NCI-H2196 treated with DMSO at 0.1 percent for 48 hours (cell line): ENCODE results near the gene TMEM158.
A peak's percentile ranks its signal among the peaks of the same experiment; 100 is the strongest.

ENCODE experiments used
- DNase-seq: peaks from one replicate; lab custom pipeline; 2025; ENCODE audit not compliant: unreplicated experiment; lab: John Stamatoyannopoulos, UW

The TMEM158 gene

DNA sequence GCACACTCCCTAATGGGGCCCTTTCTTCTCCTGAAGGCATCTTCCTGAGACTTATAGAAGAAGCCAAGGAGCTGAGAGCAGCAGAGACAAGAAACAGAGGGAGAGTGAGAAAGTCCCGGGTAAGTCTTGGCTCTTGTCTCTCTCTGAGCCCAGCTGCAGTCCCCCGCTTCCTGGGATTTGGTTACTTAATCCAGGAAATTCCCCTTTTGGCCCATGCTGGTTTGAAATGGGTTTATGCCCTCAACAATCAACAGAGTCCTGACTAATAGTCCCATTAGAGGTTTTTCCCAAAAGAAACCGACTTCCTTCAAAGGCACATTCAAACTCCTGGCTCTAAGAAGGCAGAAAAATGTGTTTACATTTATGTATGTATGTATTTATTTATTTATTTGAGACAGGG is 22.0 kb downstream of the TMEM158 start:
- no peak for DNase-seq

DNA sequence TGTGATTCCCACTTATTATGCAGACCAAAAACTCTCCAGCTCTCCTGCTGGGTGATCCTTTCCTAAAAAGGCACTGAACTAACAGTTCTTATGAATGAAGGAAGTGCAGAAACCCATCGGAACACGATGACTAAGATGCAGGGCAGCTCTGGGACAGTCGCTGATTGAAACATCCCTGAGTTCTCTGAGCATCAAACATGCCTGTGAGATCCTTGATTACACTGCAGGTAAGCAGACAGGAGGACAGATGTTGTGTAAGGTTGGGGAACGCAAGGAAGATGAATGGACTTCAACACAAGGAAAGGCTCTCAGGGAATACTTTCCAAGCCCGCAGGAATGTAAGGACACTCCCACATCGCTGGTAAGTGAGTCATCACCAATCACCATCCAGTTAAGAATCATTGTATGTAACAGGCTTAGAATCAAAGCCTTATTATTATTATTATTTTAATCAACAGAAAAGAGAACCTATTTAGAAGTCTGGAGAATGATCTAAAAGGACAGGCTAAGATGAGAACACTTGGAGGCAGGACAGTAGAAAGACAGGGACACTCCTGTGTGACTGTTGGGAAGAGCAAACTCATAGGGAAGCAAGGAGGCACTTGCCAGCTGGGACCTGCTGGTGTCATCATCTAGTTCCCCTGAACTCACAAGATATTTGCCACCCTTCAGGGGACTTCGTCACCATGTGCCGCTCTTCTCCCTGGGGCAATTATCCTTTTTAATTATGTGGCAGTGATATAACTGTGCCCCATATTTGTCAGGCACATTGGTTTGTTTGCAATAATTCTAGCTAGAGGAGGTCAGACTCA is 26.0 kb downstream of the TMEM158 start:
- DNase-seq: no peak

DNA sequence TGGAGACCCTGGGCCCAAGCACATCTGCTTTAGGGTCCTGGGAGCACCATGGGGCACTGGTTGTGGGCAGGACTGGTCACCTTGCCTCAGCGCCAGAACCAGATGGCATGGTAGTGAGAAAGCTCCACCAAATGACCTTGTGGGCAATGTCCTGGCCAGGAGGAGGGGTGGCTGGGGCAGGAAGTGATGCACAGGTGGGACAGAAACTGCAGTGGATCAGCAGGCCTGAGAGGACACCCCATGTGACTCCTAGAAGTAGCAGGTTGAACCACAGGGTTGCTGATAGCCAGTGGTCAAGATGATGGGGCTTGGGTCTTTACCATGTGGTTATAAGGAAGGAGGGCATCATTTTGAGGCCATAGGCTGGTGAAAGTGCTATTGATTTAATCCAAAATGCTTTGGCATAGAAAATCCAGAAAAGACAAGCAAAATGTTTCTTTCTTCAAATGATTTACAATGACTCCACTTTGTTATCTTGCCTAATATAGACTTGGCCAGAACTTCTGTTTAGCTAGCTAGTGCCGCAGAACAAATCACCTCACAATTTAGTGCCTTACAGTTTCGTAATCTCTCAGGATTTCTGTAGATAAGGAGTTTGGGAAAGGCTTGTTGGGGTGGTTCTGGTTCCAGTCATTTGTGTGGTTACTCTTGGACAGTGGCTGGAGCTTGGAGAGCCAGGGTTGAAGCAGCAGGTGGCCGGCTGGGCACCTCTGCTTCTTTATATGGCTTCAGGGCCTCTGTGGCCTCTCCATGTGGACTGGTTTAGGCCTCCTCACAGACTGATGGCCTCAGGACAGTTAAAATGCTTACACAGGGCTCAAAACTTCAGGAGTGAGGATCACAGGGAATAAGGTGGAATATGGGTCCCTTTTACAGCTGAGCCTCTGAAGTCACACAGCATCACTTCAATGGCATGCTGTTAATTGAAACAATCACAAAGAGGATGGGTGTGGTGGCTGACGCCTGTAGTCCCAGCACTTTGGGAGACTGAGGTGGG is 27.5 kb downstream of the TMEM158 start:
- no peak for DNase-seq

DNA sequence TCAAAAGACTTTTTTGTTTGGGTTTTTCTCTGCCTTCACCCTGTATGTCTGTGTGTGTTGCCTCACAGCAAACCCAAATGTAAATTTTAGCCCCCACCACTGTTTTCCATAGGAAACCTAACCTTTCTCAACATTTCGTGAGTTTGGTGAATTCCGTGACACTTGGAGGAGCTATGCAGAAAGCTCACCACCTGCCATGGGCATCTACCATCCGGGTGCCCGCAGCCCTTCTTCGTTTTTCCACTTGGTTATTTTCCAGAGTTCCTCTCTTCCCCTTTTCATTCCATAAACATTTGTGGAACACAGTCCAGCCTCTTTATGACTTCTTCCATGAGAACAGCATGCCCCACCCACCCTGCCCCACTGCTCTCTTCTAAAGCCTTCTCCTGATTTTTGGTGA is 31.3 kb downstream of the TMEM158 start:
- DNase-seq: no peak

DNA sequence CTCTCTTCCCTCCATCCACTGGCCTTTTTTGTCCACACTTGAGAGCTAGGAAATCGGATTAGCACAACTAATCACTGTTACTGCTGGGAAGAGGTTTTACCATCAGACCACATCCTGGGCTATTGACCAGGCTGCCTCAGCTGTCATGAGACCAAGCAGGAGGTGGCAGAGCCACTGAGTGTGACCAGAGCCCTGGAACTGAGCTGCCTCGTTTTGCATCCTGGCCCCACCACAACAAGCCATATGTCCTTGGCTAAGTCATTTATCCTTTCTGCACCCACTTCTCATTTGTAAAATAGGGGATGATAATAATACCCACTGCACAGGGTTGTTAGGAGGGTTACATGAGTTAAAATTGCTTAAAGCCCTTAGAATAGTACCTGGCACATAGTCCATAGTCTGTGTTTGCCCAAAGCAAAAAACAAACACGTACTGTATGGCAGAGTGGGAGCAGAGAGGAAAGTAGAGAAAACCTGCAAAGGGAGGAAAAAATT is 34.1 kb downstream of the TMEM158 start:
- no peak for DNase-seq

DNA sequence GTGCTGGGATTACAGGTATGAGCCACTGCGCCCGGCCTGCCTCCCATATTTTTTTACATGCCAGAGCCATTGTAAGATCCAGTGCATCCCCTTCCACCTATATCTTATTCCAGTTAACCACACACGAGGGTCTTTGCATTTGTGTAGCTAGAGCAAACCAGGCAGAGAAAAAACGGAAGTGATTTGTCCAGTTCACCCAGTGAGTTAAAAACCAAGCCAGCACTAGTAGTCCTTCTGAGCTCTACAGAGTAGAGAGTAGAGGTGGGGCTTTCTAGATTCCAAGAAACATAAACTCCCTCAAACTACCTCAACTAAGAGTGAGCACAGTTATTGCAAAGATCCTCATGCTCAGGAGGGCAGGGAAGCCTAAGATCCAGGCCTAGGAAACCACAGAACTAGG is 34.7 kb downstream of the TMEM158 start:
- DNase-seq: no peak

DNA sequence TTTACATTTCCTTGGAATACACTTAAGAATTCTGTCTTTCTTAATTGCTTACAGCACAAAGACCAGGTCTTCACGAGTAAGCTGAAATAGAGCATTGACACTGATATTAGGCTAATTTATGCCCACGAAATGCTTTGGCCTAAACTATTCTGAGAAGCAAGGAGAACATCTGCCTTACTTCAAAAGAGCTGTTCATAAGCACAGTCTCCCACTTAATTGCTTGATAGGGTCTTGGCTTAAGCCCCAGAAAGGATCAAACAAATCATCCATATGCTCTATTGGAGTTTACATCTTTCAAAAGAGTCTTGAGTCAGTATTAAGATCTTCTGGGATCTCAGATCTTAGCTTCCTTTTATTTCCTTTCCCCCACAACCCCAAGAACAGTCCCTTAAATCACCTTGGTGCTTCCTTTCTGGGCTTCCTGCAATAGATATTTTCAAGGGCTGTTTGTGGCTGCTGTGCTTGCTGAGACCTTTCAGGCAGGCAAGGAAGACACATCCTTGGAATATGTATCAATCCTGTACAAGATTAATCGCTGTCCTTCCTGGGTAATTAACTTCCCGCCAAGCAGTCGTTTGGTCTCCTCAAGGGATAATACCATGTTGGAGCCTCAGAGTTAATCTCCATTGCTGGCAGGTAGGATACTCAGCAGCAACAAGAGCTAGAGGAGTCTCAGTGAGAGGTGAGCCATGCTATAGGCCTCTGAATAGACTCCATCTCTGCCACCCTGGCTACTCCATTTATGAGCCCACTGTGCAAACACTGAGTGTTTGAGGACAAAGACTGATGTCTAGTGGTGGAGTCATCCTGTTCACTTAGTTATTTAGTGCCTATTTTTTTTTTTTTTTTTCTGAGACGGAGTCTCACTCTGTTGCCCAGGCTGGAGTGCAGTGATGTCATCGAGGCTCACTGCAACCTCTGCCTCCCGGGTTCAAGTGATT is 37.1 kb downstream of the TMEM158 start:
- no peak for DNase-seq

DNA sequence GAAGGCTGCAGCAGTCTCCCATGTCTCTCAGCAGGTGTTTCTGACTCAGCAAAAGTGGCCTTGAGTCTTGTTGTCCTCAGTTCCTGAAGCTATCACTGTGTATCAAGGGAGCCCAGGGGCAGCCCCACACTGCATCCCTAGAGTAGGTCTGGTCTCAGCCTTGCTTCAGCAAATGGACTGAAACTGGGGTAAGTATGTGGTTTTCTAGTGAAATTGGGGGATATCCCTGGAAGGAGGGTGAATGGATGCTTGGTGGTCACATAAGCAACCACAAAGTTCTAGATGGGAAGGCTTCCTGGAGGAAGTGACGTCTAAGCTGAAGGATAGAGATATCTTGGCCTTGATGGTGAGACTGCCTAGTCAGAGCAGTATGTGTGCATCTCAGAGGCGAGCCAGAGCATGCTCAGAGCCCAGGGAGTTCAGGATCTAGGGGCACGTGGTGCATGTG is 38.4 kb downstream of the TMEM158 start:
- no peak for DNase-seq

DNA sequence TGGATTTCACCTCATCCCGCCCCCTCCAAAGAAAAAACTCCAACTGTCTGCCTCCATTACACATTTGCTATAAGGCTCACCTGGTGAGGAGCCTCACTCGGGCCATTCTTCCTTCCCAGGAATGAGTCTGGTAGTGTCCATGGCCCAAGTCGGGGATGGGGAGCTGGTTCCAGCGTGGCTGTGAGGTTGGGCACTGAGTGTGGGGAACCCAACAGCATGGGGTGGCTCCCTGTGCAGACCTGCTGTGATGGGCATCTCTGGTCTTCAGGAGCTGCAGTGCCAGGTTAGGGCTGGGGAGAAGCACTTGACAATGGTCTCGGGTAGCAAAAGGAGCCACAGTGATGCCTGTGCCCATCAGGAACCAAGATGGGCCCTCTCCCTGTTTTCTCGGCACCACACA is 39.2 kb downstream of the TMEM158 start:
- DNase-seq: no peak

DNA sequence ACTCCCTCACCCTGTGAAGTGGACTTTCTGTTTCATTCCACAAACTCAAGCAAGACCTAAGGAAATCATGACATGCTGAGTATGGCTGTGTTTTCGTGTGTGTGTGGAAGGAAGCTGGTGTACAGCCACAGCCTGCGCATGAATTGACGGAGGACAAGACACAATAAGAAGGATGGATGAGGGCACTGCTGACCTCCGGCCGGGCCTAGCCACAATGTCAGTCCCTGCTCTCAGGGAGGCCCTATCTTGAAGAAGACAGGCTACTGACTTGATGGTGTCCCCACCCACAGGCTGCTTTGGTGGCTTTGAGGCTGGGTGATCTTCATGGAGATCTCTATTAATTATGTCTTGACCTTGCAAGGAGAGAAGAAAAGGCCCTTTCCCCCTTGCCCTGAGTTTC is 40.6 kb downstream of the TMEM158 start:
- no peak for DNase-seq

DNA sequence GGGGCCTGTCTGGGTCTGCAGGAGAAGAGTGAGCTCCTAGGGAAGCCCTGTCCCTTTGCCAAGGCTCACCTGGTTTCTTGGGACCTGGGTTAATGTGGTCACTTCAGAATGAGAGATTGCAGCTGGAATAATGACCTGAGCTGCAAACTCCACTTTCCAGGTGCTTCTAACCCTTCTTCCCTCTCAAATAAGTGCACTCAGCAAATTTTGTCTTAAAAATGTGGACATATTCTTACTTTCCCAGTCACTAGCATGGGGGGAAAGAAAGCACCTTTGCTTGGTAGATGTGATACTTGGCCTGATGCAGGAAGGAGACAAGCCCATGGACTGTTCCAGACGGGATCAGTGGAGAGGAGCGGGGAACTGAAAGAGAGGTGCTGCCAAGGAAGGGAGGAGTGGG is 41.0 kb downstream of the TMEM158 start:
- DNase-seq: no peak

DNA sequence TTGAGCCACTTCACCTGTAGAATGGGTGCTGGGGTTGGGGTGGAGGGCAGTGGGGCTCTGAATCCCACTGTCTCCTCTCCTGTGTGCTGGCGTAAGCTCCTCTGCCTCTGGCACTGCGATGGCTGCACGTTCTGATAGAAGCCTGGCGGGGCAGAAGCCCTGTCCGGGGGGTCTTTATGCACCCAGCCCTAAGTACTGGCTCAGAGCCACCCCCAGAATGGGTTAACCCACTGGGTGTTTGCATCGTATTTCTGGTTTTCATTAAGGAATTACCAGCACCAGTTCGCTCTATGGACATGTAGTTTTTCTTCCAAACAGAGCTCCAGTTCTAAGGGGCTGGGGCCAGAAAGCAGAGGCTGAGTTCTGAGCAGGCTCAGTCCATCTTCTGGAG is 42.2 kb downstream of the TMEM158 start:
- no peak for DNase-seq

DNA sequence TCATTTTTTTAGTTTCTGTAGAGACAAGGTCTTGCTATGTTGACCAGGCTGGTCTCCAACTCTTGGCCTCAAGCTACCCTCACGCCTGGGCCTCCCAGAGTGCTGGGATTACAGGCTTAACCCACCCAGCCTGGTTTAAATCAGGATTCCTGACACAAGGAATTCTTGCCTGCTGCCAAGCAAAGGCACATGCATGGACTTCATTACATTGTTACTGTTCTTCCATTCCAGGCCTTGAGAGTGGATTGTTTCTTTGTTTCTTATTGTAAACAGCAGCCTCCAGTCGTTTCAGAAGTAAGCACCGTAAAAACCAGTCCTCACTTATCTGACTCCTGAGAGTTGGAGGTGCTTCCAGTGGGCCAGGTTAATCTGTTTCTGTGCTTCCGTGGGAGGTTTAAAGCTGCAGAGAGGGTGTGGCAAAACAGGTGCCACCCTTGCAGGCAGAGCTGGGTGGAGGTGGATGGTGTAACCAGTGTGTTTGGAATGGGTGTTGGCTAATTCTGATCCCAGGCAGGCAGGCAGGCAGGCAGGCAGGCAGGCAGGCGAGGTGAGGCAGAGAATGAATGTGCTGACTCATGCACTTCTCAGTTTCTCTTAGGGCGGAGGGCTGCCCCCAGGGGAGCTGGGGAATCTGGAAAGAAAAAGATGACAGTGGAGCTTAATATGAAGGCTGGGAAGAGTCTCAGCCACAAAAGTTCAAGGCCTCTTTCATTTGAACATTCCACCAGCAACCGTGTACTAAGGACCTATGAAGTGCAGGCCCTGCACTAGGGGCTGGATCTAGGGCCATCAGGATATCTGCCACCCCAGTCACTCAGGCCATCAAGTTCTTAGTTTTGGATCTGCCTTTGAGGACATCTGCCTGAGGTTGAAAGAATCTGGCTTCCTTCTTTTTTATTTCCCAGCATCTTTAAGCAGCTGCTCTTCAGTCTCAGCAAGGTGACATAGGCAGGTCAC is 42.9 kb downstream of the TMEM158 start:
- DNase-seq: no peak

DNA sequence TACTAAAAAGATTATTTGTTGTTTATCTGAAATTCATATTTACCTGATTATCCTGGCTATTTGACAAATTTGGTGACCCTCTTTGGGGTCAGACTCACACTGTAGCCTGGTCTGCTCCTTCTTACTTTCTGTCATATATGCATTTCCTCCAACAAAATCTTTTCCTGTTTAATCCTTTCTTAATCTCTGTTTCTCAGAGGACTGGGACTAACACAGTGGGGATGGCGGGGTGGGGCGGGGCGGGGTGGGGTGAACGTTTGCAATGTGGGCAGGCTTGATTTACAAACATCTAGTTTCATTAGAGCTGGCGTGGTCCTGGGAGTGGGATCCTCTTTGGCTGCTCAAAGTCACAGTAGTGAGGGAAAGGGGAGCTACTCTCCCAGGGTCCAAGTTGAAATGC is 44.6 kb downstream of the TMEM158 start:
- no peak for DNase-seq

DNA sequence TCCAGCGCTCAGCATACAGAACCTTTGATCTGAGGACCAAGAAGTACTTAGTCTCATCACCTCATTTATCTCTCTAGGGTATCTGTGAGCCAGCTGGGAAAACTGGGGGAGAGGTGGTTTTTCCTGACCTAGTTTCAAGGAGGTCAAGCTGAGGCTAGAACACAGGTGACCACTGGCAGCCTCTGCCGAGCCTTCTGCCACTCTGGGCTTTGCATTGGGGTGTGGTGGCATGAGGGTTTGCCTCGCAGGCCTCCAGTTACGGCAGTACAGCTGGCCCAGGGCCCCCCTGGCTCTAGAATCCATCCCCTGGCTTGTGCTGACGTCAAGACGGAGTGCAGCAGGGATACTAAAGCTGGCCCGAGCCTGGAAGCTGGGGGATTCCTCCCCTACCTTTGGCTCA is 45.2 kb downstream of the TMEM158 start:
- DNase-seq: no peak

DNA sequence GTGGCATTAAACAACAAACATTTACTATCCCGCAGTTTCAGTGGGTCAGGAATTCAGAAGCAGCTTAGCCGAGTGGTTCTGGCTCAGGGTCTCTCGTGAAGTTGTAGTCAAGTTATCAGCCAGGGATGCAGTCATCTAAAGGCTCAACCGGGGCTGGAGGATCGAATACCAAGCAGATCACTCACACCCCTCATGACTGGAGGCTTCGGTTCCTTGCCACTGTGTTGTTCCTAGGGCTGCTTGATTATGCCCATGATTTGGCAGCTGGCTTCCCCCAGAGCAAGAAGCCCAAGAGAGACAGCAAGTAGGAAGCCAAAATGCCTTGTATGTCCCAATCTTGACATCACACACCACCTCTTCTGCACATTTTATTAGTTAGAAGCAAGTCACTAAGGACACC is 46.0 kb downstream of the TMEM158 start:
- no peak for DNase-seq

DNA sequence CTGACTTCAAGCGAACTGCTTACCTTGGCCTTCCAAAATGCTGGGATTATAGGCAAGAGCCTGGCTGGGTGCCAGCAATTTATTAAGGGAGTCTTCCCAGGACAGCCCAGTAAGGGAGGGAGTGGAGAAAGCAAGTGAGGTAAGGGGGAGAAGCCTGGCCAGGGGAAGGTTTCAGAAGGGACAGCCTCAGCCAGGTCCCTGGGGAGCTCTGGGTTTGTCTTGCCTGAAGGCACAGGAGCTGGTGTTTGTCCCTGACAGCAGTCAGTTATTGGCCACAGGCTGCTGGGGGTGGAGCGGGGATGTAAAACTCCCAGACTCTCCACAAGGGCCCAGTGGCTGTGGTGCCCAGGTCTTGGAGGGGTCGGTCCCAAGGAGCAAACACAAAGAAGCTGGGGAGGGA is 46.9 kb downstream of the TMEM158 start:
- DNase-seq: no peak

DNA sequence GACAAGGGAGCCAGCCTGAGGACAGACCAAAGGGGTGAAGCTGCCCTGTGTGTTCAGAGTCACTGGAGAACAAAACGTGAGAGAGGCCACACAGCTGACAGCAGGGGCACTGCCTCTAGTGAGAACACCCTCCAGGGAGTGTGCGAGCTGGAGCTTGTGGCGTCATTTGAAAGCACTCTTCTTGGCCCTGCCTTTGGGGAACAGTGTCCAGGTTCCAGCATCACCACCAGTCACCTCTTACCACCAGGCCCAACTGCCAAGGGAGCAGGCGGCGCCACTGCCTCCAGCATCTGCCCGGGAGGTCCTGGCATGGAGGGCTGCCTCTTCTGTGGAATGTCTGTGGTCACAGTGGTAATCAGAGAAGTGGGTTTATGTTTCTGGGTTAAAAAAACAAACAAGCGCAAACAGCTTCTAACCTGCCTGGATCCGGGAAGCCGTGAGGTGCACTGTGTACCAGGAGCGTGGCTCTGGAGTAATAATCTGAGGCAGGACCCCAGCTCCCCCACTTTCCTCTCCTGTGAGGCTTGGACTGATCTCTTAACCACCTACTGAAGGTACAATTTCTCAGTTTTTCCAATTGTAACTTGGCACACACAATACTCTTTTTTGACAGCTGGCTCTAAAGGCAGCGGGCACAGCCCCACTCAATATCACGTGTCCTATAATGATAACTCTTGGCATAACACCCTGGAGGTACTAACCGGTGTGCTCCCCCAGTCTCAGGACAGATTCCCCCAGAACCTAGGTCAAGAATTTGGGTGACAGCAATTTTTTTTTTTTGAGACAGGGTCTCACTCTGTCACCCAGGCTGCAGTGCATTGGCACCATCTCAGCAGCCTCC is 47.7 kb downstream of the TMEM158 start:
- peak; percentile 32 for DNase-seq

DNA sequence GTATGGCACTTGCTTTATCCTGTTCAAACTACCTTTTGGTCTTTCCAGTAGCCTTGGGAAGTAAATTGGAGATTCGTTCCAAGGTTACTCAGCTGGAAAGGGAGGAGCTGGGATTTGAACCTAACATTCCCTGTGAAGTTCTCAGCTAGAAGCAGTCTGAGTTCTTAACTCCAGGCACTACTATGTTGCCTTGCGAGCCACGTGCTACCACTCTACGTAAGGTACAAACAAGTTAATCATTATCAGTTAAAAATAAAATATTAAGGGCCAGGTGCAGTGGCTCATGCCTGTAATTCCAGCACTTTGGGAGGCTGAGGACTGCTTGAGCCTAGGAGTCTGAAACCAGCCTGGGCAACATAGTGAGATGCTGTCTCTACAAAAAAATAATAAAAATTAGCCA is 49.2 kb downstream of the TMEM158 start:
- DNase-seq: no peak
